CD8-positive, alpha-beta memory T cell (primary cell): Measurements from ENCODE around the gene CFHR2. TPM values are rescaled to one million over a fixed set of nuclear protein-coding genes. Genes with fewer than 3 reads are reported as not detected.
"Not testable (repeated sequence)": the region's sequence is repeated elsewhere in the genome, so short reads cannot be mapped to it uniquely, and the experiment has no call there.

Experiments
- CTCF ChIA-PET: fragments of 350-600 bp; sonication (Branson Sonifier 250); formaldehyde crosslinking; loops from one replicate; lab custom pipeline; 2021; ENCODE audit warnings: antibody characterized with exemption; lab: Charles Lee
- POLR2A ChIA-PET: fragments of 350-600 bp; sonication (Branson Sonifier 250); formaldehyde crosslinking; loops from one replicate; lab custom pipeline; 2021; ENCODE audit warnings: antibody characterized with exemption; lab: Charles Lee
- DNase-seq, 5 donors: peaks; one replicate each; pipeline versions ENCODE4 v3.0.0 to v3.0.0-alpha.2; 2020 to 2022; ENCODE audit warnings: mixed read lengths in 1 of 5
- H3K27ac ChIP-seq: one replicate; pipeline ENCODE4 v1.7.0; 2013; ENCODE audit warnings: low read depth, mild to moderate bottlenecking, low read length, moderate library complexity
- H3K27me3 ChIP-seq: 2 replicates; pipeline ENCODE4 v1.7.0; 2013; ENCODE audit warnings: low read length, mild to moderate bottlenecking; ENCODE audit not compliant: insufficient read depth, poor library complexity, severe bottlenecking
- H3K36me3 ChIP-seq: 2 replicates; pipeline ENCODE4 v1.7.0; 2013; ENCODE audit warnings: mild to moderate bottlenecking, low read length, moderate library complexity; ENCODE audit not compliant: insufficient read depth
- H3K4me1 ChIP-seq: 2 replicates; pipeline ENCODE4 v1.7.0; 2013; ENCODE audit warnings: mild to moderate bottlenecking, low read length, moderate library complexity; ENCODE audit not compliant: insufficient read depth
- H3K4me3 ChIP-seq: 2 replicates; pipeline ENCODE4 v1.7.0; 2013; ENCODE audit warnings: mild to moderate bottlenecking, low read length
- H3K9me3 ChIP-seq: 2 replicates; pipeline ENCODE4 v1.7.0; 2013; ENCODE audit warnings: mild to moderate bottlenecking, low read length
- H3K27ac Mint-ChIP-seq, 8 donors: one replicate each; pipeline ENCODE4 v1.8.0; 2020 to 2021; ENCODE audit warnings: mixed read lengths in 8 of 8, mild to moderate bottlenecking in 6 of 8, inconsistent platforms in 3 of 8, moderate library complexity in 3 of 8
- H3K27me3 Mint-ChIP-seq, 2 donors: one replicate each; pipeline ENCODE4 v1.8.0; 2020 to 2021; ENCODE audit warnings: mixed read lengths in 2 of 2, mild to moderate bottlenecking in 1 of 2, moderate library complexity in 1 of 2
- H3K36me3 Mint-ChIP-seq, 3 donors: one replicate each; pipeline ENCODE4 v1.8.0; 2020 to 2021; ENCODE audit warnings: mixed read lengths in 3 of 3, inconsistent platforms in 1 of 3, mild to moderate bottlenecking in 1 of 3
- H3K4me1 Mint-ChIP-seq, 3 donors: one replicate each; pipeline ENCODE4 v1.8.0; 2020 to 2021; ENCODE audit warnings: mixed read lengths in 3 of 3, inconsistent platforms in 1 of 3, mild to moderate bottlenecking in 1 of 3
- H3K4me3 Mint-ChIP-seq, 7 donors: one replicate each; pipeline ENCODE4 v1.8.0; 2020 to 2021; ENCODE audit warnings: mixed read lengths in 7 of 7, mild to moderate bottlenecking in 6 of 7, moderate library complexity in 4 of 7, inconsistent platforms in 2 of 7
- H3K9me3 Mint-ChIP-seq, 5 donors: one replicate each; pipeline ENCODE4 v1.8.0; 2020 to 2022; ENCODE audit warnings: mixed read lengths in 5 of 5, mild to moderate bottlenecking in 3 of 5, moderate library complexity in 2 of 5, inconsistent platforms in 1 of 5
- polyA plus RNA-seq: library from polyadenylated mRNA; unstranded; fragments of 300-500 nt; fragmentation: Illumina TruSeq; gene quantifications from one replicate; pipeline ENCODE4 v1.2.3, GENCODE V29; 2021
- total RNA-seq, 2 experiments: library from RNA; stranded (reverse); gene quantifications; one replicate each; pipeline ENCODE4 v1.2.3, GENCODE V29; 2021

Gene CFHR2
- total RNA-seq (not detected), polyA plus RNA-seq (not detected)

DNA sequence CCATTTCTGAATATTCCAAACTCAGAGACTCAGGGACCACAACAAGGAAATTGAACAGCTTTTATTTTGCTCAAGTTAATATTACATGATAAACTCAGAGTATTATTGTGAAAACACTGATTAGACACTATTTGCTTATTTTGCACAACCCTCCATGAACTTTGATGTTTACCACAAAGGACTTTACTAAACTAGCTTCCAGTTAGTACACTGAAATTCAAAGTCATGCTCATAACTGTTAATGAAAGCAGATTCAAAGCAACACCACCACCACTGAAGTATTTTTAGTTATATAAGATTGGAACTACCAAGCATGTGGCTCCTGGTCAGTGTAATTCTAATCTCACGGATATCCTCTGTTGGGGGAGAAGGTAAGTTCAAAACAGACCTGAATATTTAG is at the start of gene CFHR2:
Gene CFHR2, plus strand, starts transcription at position 171 of the 400 bp plus-strand sequence. Its CDS starts 143 bp downstream, at position 314.
- H3K4me3 ChIP-seq, H3K27ac Mint-ChIP-seq, H3K9me3 Mint-ChIP-seq, H3K36me3 ChIP-seq, DNase-seq, H3K27ac ChIP-seq, H3K27me3 Mint-ChIP-seq, H3K4me1 ChIP-seq, H3K4me1 Mint-ChIP-seq, H3K4me3 Mint-ChIP-seq, CTCF ChIA-PET, H3K9me3 ChIP-seq, POLR2A ChIA-PET, H3K36me3 Mint-ChIP-seq, H3K27me3 ChIP-seq: not testable (repeated sequence)

DNA sequence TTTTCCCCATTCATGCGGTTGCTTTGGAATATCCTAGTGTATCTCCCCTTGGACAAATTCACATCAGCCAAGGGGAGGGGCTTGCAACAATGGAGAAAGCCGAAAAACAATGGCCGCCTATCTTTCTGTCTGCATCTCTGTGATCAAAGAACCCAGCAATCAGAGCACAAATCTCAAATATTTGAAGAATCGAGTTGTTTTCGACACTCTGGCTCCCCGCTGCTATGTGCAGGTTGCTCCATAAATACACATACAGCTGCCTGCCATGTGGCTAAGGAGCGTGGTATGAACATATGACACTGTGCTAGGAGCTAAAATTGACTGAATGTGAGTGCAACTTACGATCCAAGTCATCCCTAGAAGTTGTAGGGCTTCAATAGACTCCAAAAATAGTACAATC is 47.2 kb upstream of the CFHR2 start:
- H3K9me3 Mint-ChIP-seq, result peaks cover 0 to 2% (median 0%) of the 10 kb centered on the region in 5 donors
- H3K36me3 Mint-ChIP-seq, result no peaks in the 10 kb centered on the region

DNA sequence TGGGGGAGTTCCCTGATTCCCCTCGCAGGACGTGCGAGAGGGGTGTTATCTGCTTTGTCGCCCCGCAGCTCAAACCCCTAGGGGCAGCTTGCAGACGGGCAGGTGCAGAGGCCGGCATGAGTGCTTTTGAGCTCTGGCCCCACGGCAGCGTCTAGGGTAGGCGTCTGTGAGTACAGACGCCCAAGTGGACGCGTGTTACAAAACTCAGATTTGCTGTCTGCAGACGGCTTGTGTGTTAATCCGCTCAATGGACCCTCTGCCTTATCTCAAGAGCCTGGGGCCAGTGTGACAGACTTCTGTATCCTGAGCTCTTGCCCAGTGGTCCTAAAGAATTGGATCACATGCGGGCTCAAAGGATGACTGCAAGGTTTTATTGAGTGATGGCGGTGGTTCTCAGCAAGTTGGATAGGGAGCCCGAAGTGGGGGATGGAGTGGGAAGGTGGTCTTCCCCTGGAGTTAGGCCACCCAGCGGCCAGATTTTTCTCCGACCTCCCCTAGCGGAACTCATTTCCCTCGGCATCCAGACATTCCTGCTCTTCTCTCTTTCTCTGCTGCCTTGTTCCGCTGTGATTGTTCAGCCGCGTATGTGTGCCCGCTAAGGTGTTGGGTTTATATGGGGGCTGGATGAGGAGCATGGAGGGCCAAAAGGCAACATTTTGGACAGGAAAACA is 46.2 kb upstream of the CFHR2 start:
- DNase-seq, result no peak
- H3K27me3 ChIP-seq, result no peaks in the 10 kb centered on the region
- ChIA-PET POLR2A (no interaction called here), CTCF (no interaction called here)
- no peaks in the 10 kb centered on the region for H3K9me3 ChIP-seq
- Mint-ChIP-seq H3K9me3 (peaks cover 0 to 2% (median 0%) of the 10 kb centered on the region in 5 donors), H3K4me3 (no peak overlapping the region), H3K27me3 (peaks cover 3 to 22% of the 10 kb centered on the region in 2 donors), H3K27ac (no peak overlapping the region), H3K36me3 (no peaks in the 10 kb centered on the region), H3K4me1 (no peaks in the 10 kb centered on the region)
- H3K4me3 ChIP-seq, result no peak overlapping the region
- no peak overlapping the region for H3K27ac ChIP-seq
- no peaks in the 10 kb centered on the region for H3K4me1 ChIP-seq
- no peaks in the 10 kb centered on the region for H3K36me3 ChIP-seq

More for the DNA sequence above, 47.2 kb upstream of the CFHR2 start:
- ChIA-PET POLR2A (no interaction called here), CTCF (no interaction called here)
- H3K4me3 Mint-ChIP-seq, result no peak overlapping the region
- no peaks in the 10 kb centered on the region for H3K27me3 ChIP-seq
- DNase-seq, result no peak
- H3K27me3 Mint-ChIP-seq, result peaks cover 3 to 22% of the 10 kb centered on the region in 2 donors
- no peak overlapping the region for H3K27ac ChIP-seq
- no peak overlapping the region for H3K4me3 ChIP-seq
- no peaks in the 10 kb centered on the region for H3K36me3 ChIP-seq
- H3K27ac Mint-ChIP-seq, result no peak overlapping the region
- H3K9me3 ChIP-seq, result no peaks in the 10 kb centered on the region
- H3K4me1 ChIP-seq, result no peaks in the 10 kb centered on the region
- no peaks in the 10 kb centered on the region for H3K4me1 Mint-ChIP-seq

DNA sequence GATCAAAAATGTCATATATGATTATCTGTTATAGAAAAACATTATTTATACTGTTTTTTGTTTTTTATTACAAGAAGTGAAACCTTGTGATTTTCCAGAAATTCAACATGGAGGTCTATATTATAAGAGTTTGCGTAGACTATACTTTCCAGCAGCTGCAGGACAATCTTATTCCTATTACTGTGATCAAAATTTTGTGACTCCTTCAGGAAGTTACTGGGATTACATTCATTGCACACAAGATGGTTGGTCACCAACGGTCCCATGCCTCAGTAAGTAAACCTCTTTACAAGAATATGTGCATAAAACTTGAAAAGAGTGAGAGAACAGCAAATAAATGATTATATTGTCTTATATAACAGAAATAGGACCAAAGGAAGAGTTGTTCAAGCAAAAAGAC is 41.2 kb upstream of the CFHR2 start:
- H3K27ac Mint-ChIP-seq, result no peak overlapping the region
- no peaks in the 10 kb centered on the region for H3K36me3 ChIP-seq
- no peaks in the 10 kb centered on the region for H3K9me3 ChIP-seq
- POLR2A ChIA-PET, result no interaction called here
- H3K4me3 Mint-ChIP-seq, result no peak overlapping the region
- no peak overlapping the region for H3K27ac ChIP-seq
- H3K9me3 Mint-ChIP-seq, result peaks cover 0 to 2% (median 0%) of the 10 kb centered on the region in 5 donors
- DNase-seq, result no peak
- H3K4me1 ChIP-seq, result no peaks in the 10 kb centered on the region
- no peaks in the 10 kb centered on the region for H3K27me3 ChIP-seq
- no peaks in the 10 kb centered on the region for H3K36me3 Mint-ChIP-seq
- CTCF ChIA-PET, result no interaction called here
- H3K4me1 Mint-ChIP-seq, result no peaks in the 10 kb centered on the region
- no peak overlapping the region for H3K4me3 ChIP-seq
- H3K27me3 Mint-ChIP-seq, result peaks cover 3 to 17% of the 10 kb centered on the region in 2 donors

DNA sequence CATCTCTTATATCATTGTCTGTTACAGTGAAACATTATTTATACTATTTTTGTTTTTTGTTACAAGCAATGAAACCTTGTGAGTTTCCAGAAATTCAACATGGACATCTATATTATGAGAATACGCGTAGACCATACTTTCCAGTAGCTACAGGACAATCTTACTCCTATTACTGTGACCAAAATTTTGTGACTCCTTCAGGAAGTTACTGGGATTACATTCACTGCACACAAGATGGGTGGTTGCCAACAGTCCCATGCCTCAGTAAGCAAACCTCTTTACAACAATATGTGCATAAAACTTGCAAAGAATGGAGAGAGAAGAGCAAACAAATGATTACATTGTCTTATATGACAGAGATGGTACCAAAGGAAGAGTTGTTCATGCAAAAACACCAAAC is 33.3 kb upstream of the CFHR2 start:
- ChIA-PET CTCF (no interaction called here), POLR2A (no interaction called here)
- Mint-ChIP-seq H3K9me3 (no peaks in the 10 kb centered on the region), H3K27ac (no peak overlapping the region), H3K36me3 (no peaks in the 10 kb centered on the region), H3K4me3 (no peak overlapping the region), H3K4me1 (no peaks in the 10 kb centered on the region), H3K27me3 (peaks cover 0 to 1% of the 10 kb centered on the region in 2 donors)
- H3K9me3 ChIP-seq, result no peaks in the 10 kb centered on the region
- no peak overlapping the region for H3K27ac ChIP-seq
- H3K4me3 ChIP-seq, result no peak overlapping the region
- H3K36me3 ChIP-seq, result no peaks in the 10 kb centered on the region
- DNase-seq, result no peak
- H3K27me3 ChIP-seq, result no peaks in the 10 kb centered on the region
- no peaks in the 10 kb centered on the region for H3K4me1 ChIP-seq

DNA sequence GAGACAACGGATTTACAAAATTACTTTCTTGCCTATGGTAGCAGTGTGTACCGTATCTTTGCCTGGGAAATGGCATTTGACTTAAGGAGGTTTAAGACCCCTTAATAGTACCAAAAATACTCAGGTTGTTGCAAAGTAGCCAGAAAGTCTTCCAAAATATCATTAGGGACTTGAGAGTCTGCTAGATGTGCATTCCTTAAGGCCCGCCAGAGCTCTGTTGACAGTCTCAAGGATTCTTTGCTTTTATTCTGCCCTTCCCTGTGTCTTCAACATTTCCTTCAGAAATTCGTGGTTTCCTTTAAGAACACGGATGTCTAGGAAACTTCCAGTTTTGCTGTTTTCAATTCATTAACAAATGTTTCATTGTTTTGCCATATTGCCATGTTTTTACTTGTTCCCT is 31.3 kb upstream of the CFHR2 start:
- POLR2A ChIA-PET, H3K9me3 ChIP-seq, H3K4me3 Mint-ChIP-seq, H3K27ac Mint-ChIP-seq, DNase-seq, H3K27ac ChIP-seq, CTCF ChIA-PET, H3K27me3 ChIP-seq, H3K4me1 Mint-ChIP-seq, H3K4me3 ChIP-seq, H3K36me3 Mint-ChIP-seq, H3K36me3 ChIP-seq, H3K9me3 Mint-ChIP-seq, H3K4me1 ChIP-seq, H3K27me3 Mint-ChIP-seq: not testable (repeated sequence)

DNA sequence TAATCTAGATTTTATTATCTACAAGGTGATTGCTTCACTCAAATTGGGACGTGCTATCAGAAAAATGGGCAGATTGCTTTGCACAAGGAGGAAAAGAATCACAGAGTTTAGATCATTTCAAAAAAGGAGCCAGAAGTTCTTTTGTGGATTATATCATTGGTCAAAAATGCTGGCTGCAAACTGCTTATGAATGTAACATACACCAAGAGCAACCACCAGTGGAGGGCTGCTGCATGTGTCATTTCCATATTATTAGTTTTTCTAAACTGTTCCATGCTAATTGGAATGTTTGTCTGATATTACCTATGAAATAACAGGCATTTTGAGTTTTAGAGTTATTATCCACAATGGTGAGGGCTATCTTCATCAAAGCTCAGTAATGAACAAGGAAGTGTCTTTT is 16.7 kb upstream of the CFHR2 start:
- DNase-seq, CTCF ChIA-PET, H3K9me3 Mint-ChIP-seq, H3K9me3 ChIP-seq, H3K27me3 ChIP-seq, H3K36me3 ChIP-seq, H3K4me1 ChIP-seq, H3K36me3 Mint-ChIP-seq, H3K27me3 Mint-ChIP-seq, H3K4me3 ChIP-seq, H3K27ac ChIP-seq, H3K27ac Mint-ChIP-seq, POLR2A ChIA-PET, H3K4me1 Mint-ChIP-seq, H3K4me3 Mint-ChIP-seq: not testable (repeated sequence)

DNA sequence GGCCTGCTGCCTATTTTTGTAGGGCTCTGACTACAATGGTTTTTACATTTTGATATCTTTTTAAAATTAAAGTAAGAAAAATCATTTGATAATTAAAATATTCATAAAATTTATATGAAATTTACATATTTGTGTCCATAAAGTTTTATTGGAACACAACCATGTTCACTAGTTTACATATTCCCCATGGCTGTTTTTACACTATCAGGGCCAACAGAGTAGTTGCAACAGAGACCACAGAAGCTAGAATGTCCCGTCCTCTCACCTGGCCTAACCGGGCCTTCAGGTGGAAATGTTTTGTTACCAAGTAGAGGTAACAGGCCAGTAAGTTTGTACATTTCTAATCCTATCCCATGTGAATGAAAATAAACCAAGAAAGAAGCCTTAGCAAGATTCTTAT is 10.7 kb upstream of the CFHR2 start:
- H3K27me3 ChIP-seq, H3K27ac Mint-ChIP-seq, H3K4me3 ChIP-seq, DNase-seq, H3K9me3 Mint-ChIP-seq, H3K4me1 ChIP-seq, H3K27ac ChIP-seq, H3K36me3 Mint-ChIP-seq, H3K4me3 Mint-ChIP-seq, H3K36me3 ChIP-seq, H3K27me3 Mint-ChIP-seq, H3K4me1 Mint-ChIP-seq, CTCF ChIA-PET, POLR2A ChIA-PET, H3K9me3 ChIP-seq: not testable (repeated sequence)
